Effector CD4-positive, alpha-beta T cell (primary cell): ENCODE measurements around the gene WASF2.
A peak's percentile ranks its signal among the peaks of the same experiment; 100 is the strongest.

Experiments used
- DNase-seq: peaks from one replicate; pipeline ENCODE4 v3.0.0-alpha.2; 2020

Gene WASF2

GRCh38 chr1:27368869-27369582, 120.9 kb downstream of the WASF2 start:
- no peak for DNase-seq

- no peak for DNase-seq
Measured at GRCh38 chr1:27367160-27367650, 122.8 kb downstream of the WASF2 start.

GRCh38 chr1:27366411-27367159, 123.4 kb downstream of the WASF2 start, which contains the start of gene MAP3K6:
Gene MAP3K6 (minus strand): TSS chr1:27366961. CDS start chr1:27366597, 364 bp downstream.
- DNase-seq: no peak

- DNase-seq: peak; percentile 62
Measured at GRCh38 chr1:27366113-27366410, 123.9 kb downstream of the WASF2 start.

- DNase-seq: peak; percentile 65
Measured at GRCh38 chr1:27365372-27366112, 124.4 kb downstream of the WASF2 start.

GRCh38 chr1:27364696-27365371, 125.1 kb downstream of the WASF2 start:
- DNase-seq: no peak

- DNase-seq: no peak
Measured at GRCh38 chr1:27363766-27364695, 125.9 kb downstream of the WASF2 start.

GRCh38 chr1:27361553-27361952, 128.4 kb downstream of the WASF2 start:
- no peak for DNase-seq

GRCh38 chr1:27361044-27361402, 128.9 kb downstream of the WASF2 start:
- no peak for DNase-seq

- peak; percentile 52 for DNase-seq
Measured at GRCh38 chr1:27360159-27361043, 129.6 kb downstream of the WASF2 start.

GRCh38 chr1:27359822-27360158, 130.2 kb downstream of the WASF2 start:
- no peak for DNase-seq

GRCh38 chr1:27358928-27359313, 131.0 kb downstream of the WASF2 start:
- DNase-seq: no peak

GRCh38 chr1:27358038-27358927, 131.7 kb downstream of the WASF2 start:
- no peak for DNase-seq

- DNase-seq: peak; percentile 75
Measured at GRCh38 chr1:27357281-27358037, 132.5 kb downstream of the WASF2 start.

GRCh38 chr1:27356619-27357280, 133.2 kb downstream of the WASF2 start:
- DNase-seq: peak; percentile 17

GRCh38 chr1:27356277-27356618, 133.7 kb downstream of the WASF2 start:
- DNase-seq: no peak

- DNase-seq: no peak
Measured at GRCh38 chr1:27355683-27356082, 134.3 kb downstream of the WASF2 start.
